ENCODE measurements around the gene HCN4.
"Not testable (repeated sequence)": the region's sequence is repeated elsewhere in the genome, so short reads cannot be mapped to it uniquely, and the experiment has no call there.

Gene HCN4

DNA sequence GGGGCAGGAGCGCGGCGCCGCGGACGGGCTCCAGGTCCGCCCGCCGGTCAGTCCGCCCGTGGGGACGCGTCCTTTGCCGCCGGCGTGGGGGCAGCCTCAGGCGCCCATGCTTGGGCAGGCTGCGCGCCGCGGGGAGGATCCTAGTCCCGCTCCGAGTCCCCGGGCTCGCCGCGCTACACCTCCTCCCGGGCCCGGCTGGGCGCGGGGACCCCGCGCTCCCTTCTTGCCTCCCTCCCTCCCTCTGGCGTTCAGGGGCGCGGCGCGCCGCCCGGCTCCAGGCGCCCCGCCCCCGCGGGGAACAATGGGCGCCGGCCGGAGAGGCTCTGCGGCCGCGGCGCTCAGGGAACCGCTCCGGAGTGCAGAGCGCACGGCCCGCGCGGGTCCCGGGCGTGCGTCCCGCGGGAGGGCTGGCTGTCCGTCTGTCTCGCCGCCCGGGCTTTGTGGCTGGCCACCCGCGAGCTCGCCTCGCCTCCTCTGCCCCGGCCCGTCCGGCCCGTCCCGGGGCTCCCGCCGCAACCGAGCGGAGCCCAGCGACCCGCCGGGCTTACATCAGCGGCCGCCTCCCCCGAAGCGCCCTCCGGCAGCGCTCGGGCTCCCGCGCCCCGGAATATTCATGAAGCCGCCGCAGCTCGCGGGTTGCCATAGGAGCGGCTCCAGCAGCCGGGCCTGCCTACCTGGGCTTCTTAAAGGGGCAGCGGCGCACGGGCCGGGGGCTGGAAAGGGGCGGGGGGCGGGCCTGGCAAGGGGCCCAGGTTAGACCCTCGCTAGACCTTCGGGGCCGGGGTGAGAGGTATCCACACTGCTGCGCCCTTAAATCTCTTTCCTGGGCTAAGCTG, at the start of gene HCN4:
TSS of gene HCN4 (minus strand) at position 658 of the 836 bp plus-strand sequence. CDS start 688 bp downstream, outside the sequence.
- no peaks in the 10 kb centered on the region for H3K4me1 Mint-ChIP-seq (ENCODE audit: low read depth)
- H3K4me3 Mint-ChIP-seq: no peak within 1 kb of the TSS
- no peak within 1 kb of the TSS for H3K27ac Mint-ChIP-seq
- no peaks in the 10 kb centered on the region for H3K36me3 Mint-ChIP-seq (ENCODE audit: low read depth)
- no peaks in the 10 kb centered on the region for H3K9me3 Mint-ChIP-seq
- peaks cover 58% of the 10 kb centered on the region for H3K27me3 Mint-ChIP-seq

- peaks cover 16% of the 10 kb centered on the region for H3K27me3 Mint-ChIP-seq
- no peak overlapping the region for H3K27ac Mint-ChIP-seq
- H3K4me1 Mint-ChIP-seq (ENCODE audit: low read depth): no peaks in the 10 kb centered on the region
- H3K36me3 Mint-ChIP-seq (ENCODE audit: low read depth): no peaks in the 10 kb centered on the region
- H3K9me3 Mint-ChIP-seq: no peaks in the 10 kb centered on the region
- H3K4me3 Mint-ChIP-seq: no peak overlapping the region
Measured at GRCh38 chr15:73414876-73415275, 46.1 kb upstream of the HCN4 start.

- H3K4me1 Mint-ChIP-seq (ENCODE audit: low read depth): no peaks in the 10 kb centered on the region
- peaks cover 4% of the 10 kb centered on the region for H3K27me3 Mint-ChIP-seq
- no peak overlapping the region for H3K27ac Mint-ChIP-seq
- no peak overlapping the region for H3K4me3 Mint-ChIP-seq
- no peaks in the 10 kb centered on the region for H3K36me3 Mint-ChIP-seq (ENCODE audit: low read depth)
- no peaks in the 10 kb centered on the region for H3K9me3 Mint-ChIP-seq
Measured at GRCh38 chr15:73403171-73403570, 34.4 kb upstream of the HCN4 start.

DNA sequence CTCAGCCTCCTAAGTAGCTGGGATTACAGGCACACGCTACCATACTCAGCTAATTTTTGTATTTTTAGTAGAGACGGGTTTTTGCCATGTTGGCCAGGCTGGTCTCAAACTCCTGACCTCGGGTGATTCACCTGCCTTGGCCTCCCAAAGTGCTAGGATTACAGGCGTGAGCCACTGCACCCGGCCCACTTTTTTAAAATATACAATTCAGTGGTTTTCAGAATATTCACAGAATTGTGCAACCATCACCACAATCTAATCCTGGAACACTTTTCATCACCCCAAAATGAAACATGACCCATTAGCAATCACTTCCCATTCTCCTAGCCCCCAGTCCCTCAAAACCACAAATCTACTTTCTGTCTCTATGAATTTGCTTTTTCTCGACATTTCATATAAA, 31.5 kb upstream of the HCN4 start:
- not testable (repeated sequence) for H3K4me3 Mint-ChIP-seq; H3K27ac Mint-ChIP-seq; H3K9me3 Mint-ChIP-seq; H3K4me1 Mint-ChIP-seq (ENCODE audit: low read depth); H3K36me3 Mint-ChIP-seq (ENCODE audit: low read depth); H3K27me3 Mint-ChIP-seq

DNA sequence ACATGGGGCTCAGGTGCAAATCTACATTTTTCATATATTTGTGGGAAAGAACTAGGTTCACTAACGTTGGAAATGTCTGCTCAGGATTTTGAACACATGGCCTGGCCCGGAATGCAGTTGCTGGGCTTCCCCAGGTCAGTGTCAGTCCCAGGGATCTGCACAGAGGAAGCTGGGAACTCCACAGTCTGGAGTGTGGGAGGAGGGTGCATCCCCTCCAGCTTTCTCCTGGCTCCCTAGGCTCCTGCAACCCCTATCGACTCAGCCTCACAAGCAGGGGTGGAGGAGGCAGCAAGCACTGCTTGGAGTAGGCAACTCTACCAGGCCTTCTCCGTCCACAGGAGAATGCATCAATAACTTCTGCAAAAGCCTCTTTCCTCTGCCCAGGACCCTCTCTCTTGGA, 30.1 kb upstream of the HCN4 start:
- peaks cover 5% of the 10 kb centered on the region for H3K27me3 Mint-ChIP-seq
- no peaks in the 10 kb centered on the region for H3K4me1 Mint-ChIP-seq (ENCODE audit: low read depth)
- no peaks in the 10 kb centered on the region for H3K9me3 Mint-ChIP-seq
- no peaks in the 10 kb centered on the region for H3K36me3 Mint-ChIP-seq (ENCODE audit: low read depth)
- H3K27ac Mint-ChIP-seq: no peak overlapping the region
- H3K4me3 Mint-ChIP-seq: no peak overlapping the region

GRCh38 chr15:73397461-73397860, 28.7 kb upstream of the HCN4 start:
- no peaks in the 10 kb centered on the region for H3K9me3 Mint-ChIP-seq
- H3K4me3 Mint-ChIP-seq: no peak overlapping the region
- no peak overlapping the region for H3K27ac Mint-ChIP-seq
- H3K4me1 Mint-ChIP-seq (ENCODE audit: low read depth): no peaks in the 10 kb centered on the region
- H3K36me3 Mint-ChIP-seq (ENCODE audit: low read depth): no peaks in the 10 kb centered on the region
- H3K27me3 Mint-ChIP-seq: peaks cover 5% of the 10 kb centered on the region

DNA sequence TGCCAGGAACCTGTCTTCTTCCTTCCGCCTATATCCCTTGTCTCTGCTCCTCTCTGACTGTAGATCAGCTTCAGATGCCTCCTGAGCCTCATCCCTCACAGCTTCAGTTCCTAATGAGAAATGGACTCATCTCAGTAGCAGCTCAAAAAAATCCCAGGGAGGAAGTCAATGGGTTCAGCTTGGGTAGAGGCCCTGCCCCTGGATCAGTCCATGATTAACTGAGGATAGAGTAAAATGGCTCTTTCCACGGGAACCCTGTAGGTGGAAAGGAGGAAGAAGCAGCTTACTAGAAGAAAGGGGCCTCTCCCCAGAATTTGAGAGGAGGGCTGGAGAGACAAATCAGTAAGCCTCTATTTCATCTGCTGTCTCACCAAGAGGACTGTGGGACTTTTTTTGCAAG, 26.9 kb upstream of the HCN4 start:
- H3K4me3 Mint-ChIP-seq: no peak overlapping the region

GRCh38 chr15:73394782-73395181, 26.0 kb upstream of the HCN4 start:
- peaks cover 8% of the 10 kb centered on the region for H3K27me3 Mint-ChIP-seq
- no peaks in the 10 kb centered on the region for H3K36me3 Mint-ChIP-seq (ENCODE audit: low read depth)
- H3K9me3 Mint-ChIP-seq: no peaks in the 10 kb centered on the region
- no peak overlapping the region for H3K4me3 Mint-ChIP-seq
- no peak overlapping the region for H3K27ac Mint-ChIP-seq
- no peaks in the 10 kb centered on the region for H3K4me1 Mint-ChIP-seq (ENCODE audit: low read depth)

More for the DNA sequence above, 26.9 kb upstream of the HCN4 start:
- Mint-ChIP-seq H3K27me3 (peaks cover 8% of the 10 kb centered on the region), H3K4me1 (ENCODE audit: low read depth) (no peaks in the 10 kb centered on the region), H3K9me3 (no peaks in the 10 kb centered on the region), H3K36me3 (ENCODE audit: low read depth) (no peaks in the 10 kb centered on the region), H3K27ac (no peak overlapping the region)

- H3K9me3 Mint-ChIP-seq: no peaks in the 10 kb centered on the region
- no peaks in the 10 kb centered on the region for H3K36me3 Mint-ChIP-seq (ENCODE audit: low read depth)
- H3K27me3 Mint-ChIP-seq: peaks cover 10% of the 10 kb centered on the region
- H3K27ac Mint-ChIP-seq: no peak overlapping the region
- no peak overlapping the region for H3K4me3 Mint-ChIP-seq
- no peaks in the 10 kb centered on the region for H3K4me1 Mint-ChIP-seq (ENCODE audit: low read depth)
Measured at GRCh38 chr15:73393336-73393735, 24.6 kb upstream of the HCN4 start.

GRCh38 chr15:73392025-73392424, 23.3 kb upstream of the HCN4 start:
- no peaks in the 10 kb centered on the region for H3K36me3 Mint-ChIP-seq (ENCODE audit: low read depth)
- peaks cover 11% of the 10 kb centered on the region for H3K27me3 Mint-ChIP-seq
- no peaks in the 10 kb centered on the region for H3K9me3 Mint-ChIP-seq

DNA sequence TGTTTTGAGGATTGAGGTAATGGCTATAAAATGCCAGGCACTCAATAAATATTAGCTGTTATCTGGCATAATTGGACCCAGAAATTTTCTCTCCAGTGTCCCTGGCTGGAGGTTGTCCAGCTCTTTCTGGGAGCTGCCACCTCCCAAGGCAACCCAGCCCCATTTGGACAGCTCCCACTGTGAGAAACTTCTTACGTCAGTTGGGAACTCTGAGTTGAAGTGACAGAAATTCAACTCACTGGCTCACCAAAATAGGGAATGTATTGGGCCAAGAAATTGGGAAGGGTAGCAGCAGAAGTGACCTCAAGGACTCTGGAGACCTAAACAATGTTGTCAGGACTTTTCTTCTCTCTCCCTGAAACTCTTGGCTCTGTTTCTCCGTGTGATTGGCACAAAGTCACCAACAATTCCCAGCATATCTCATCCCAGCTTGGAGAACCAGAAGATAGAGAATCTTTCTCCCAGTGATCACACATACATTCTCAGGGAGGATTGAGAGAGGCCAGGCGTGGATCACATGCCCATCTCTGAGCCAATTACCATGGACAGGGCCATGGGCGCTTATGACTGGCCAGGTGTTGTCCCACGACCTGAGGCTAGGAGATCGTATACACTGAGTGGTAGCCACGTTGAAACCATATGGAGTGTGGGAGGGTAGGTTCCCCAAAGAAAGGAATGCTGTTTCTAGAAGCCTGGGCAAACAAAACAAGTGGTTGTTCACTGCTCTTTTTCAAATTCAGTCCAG, 22.5 kb upstream of the HCN4 start:
- Mint-ChIP-seq H3K4me1 (ENCODE audit: low read depth) (no peaks in the 10 kb centered on the region), H3K27ac (no peak overlapping the region), H3K27me3 (peaks cover 11% of the 10 kb centered on the region), H3K4me3 (no peak overlapping the region), H3K9me3 (no peaks in the 10 kb centered on the region), H3K36me3 (ENCODE audit: low read depth) (no peaks in the 10 kb centered on the region)

More at GRCh38 chr15:73392025-73392424, 23.3 kb upstream of the HCN4 start:
- Mint-ChIP-seq H3K4me1 (ENCODE audit: low read depth) (no peaks in the 10 kb centered on the region), H3K4me3 (no peak overlapping the region), H3K27ac (no peak overlapping the region)

- Mint-ChIP-seq H3K27ac (no peak overlapping the region), H3K4me1 (ENCODE audit: low read depth) (no peaks in the 10 kb centered on the region), H3K36me3 (ENCODE audit: low read depth) (no peaks in the 10 kb centered on the region), H3K27me3 (peaks cover 15% of the 10 kb centered on the region), H3K9me3 (no peaks in the 10 kb centered on the region), H3K4me3 (no peak overlapping the region)
Measured at GRCh38 chr15:73389971-73390544, 21.3 kb upstream of the HCN4 start.

- no peaks in the 10 kb centered on the region for H3K4me1 Mint-ChIP-seq (ENCODE audit: low read depth)
- no peaks in the 10 kb centered on the region for H3K9me3 Mint-ChIP-seq
- H3K27ac Mint-ChIP-seq: no peak overlapping the region
- no peaks in the 10 kb centered on the region for H3K36me3 Mint-ChIP-seq (ENCODE audit: low read depth)
- no peak overlapping the region for H3K4me3 Mint-ChIP-seq
- H3K27me3 Mint-ChIP-seq: peaks cover 15% of the 10 kb centered on the region
Measured at GRCh38 chr15:73389539-73389938, 20.8 kb upstream of the HCN4 start.

DNA sequence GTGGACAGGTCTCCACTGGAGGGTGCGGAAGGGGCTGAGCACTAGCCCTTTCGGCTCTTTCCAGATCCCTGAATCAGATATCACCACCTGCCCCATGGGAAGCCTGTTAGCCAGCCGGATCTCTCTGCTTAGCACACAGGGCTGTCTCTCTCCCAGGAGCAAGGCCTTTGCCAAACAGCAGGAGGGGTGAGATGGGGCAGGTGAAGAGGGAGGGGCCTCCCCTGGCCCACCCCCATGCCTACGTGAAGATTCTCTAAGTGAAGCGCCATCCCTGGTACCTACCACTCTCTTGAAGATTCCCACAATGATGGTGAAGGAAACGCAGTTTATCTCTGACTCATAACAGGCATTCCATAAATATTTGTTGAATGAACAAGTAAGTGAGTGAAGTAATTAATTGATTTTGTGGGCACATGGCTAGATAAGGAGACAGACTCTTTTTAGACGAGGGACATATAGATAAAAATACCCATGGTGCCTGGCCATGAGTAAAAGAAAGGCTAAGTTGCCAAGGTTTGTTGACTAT, 19.6 kb upstream of the HCN4 start:
- H3K9me3 Mint-ChIP-seq: no peaks in the 10 kb centered on the region
- H3K27ac Mint-ChIP-seq: no peak overlapping the region
- peaks cover 19% of the 10 kb centered on the region for H3K27me3 Mint-ChIP-seq
- no peaks in the 10 kb centered on the region for H3K4me1 Mint-ChIP-seq (ENCODE audit: low read depth)
- no peak overlapping the region for H3K4me3 Mint-ChIP-seq
- no peaks in the 10 kb centered on the region for H3K36me3 Mint-ChIP-seq (ENCODE audit: low read depth)
